ENCODE measurements around the gene EFR3B.
"Not testable (repeated sequence)": the region's sequence is repeated elsewhere in the genome, so short reads cannot be mapped to it uniquely, and the experiment has no call there.

The EFR3B gene

GRCh38 chr2:25149646-25150045 is 107.8 kb downstream of the EFR3B start:
- no peak for DNase-seq (ENCODE audit: low read depth)

- DNase-seq (ENCODE audit: low read depth) = not testable (repeated sequence)
Observed at GRCh38 chr2:25150993-25151392, 109.1 kb downstream of the EFR3B start.

- DNase-seq (ENCODE audit: low read depth) = no peak
Observed at GRCh38 chr2:25151718-25152117, 109.8 kb downstream of the EFR3B start.

GRCh38 chr2:25155401-25155800 is 113.5 kb downstream of the EFR3B start:
- DNase-seq (ENCODE audit: low read depth) = no peak

- DNase-seq (ENCODE audit: low read depth) = no peak
Observed at GRCh38 chr2:25158096-25158852, 116.4 kb downstream of the EFR3B start.

- DNase-seq (ENCODE audit: low read depth) = no peak
Observed at GRCh38 chr2:25159949-25160348, 118.1 kb downstream of the EFR3B start.

- no peak for DNase-seq (ENCODE audit: low read depth)
Observed at GRCh38 chr2:25160376-25160775, 118.5 kb downstream of the EFR3B start.

- no peak for DNase-seq (ENCODE audit: low read depth)
Observed at GRCh38 chr2:25161055-25161781, 119.3 kb downstream of the EFR3B start.

- DNase-seq (ENCODE audit: low read depth) = not testable (repeated sequence)
Observed at GRCh38 chr2:25162061-25162460, 120.2 kb downstream of the EFR3B start.

- DNase-seq (ENCODE audit: low read depth) = no peak
Observed at GRCh38 chr2:25164561-25164960, 122.7 kb downstream of the EFR3B start.

GRCh38 chr2:25165992-25166875 is 124.4 kb downstream of the EFR3B start:
- DNase-seq (ENCODE audit: low read depth) = no peak

GRCh38 chr2:25168256-25169072 is 126.6 kb downstream of the EFR3B start, which contains the start of gene POMC:
Gene POMC, minus strand, starts transcription at chr2:25168580. Its CDS starts 3,808 bp downstream, at chr2:25164772.
- no peak for DNase-seq (ENCODE audit: low read depth)

- DNase-seq (ENCODE audit: low read depth) = no peak
Observed at GRCh38 chr2:25169073-25169470, 127.2 kb downstream of the EFR3B start.

- DNase-seq (ENCODE audit: low read depth) = no peak
Observed at GRCh38 chr2:25170888-25171287, 129.0 kb downstream of the EFR3B start.

- DNase-seq (ENCODE audit: low read depth) = no peak
Observed at GRCh38 chr2:25173719-25174118, 131.8 kb downstream of the EFR3B start.

- no peak for DNase-seq (ENCODE audit: low read depth)
Observed at GRCh38 chr2:25174192-25174861, 132.5 kb downstream of the EFR3B start.

GRCh38 chr2:25176138-25176537 is 134.3 kb downstream of the EFR3B start:
- no peak for DNase-seq (ENCODE audit: low read depth)

GRCh38 chr2:25176541-25177181 is 134.8 kb downstream of the EFR3B start:
- no peak for DNase-seq (ENCODE audit: low read depth)

- DNase-seq (ENCODE audit: low read depth) = no peak
Observed at GRCh38 chr2:25177211-25177611, 135.3 kb downstream of the EFR3B start.

GRCh38 chr2:25178976-25179375 is 137.1 kb downstream of the EFR3B start:
- no peak for DNase-seq (ENCODE audit: low read depth)
